HG03108 (cell line): ENCODE data around the gene RAB7B.

ENCODE experiments used
- ATAC-seq: cut with Tn5 transposase; IDR thresholded peaks from one replicate; pipeline ENCODE4 v1.9.1; 2021; ENCODE audit warnings: moderate library complexity; ENCODE audit not compliant: unreplicated experiment

The RAB7B gene

GRCh38 chr1:205975387-205975998 lies 27.7 kb downstream of the RAB7B start:
- ATAC-seq: no peak

GRCh38 chr1:205974712-205975111 lies 28.5 kb downstream of the RAB7B start:
- no peak for ATAC-seq

DNA sequence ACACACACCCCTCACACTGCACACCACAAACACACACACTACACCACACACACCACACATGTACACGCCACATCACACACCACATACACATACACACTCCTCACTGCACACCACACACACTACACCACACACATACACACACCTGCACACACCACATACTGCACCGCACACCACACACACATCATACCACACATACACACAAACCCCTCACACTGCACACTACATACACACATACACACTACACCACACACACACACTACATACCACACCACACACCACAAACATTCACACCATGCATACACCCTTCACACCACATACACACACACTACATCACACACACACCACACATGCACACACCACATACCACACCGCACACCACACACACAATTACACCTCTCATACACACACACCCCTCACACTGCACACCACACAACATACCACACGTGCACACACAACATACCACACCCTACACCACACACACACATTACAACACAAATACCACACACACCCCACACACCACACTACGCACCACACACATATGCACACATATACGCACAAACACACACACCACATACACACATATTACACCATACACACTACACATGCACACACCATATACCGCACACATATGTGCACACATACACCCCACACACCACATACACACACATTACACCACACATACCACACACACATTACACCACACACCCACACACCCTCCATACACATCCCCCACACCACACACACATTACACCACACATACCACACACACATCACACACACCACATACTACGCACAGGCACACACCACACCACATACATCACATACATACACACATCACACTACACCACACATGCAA lies 29.6 kb downstream of the RAB7B start:
- ATAC-seq: no peak

- no peak for ATAC-seq
Measured at GRCh38 chr1:205972491-205973168, 30.6 kb downstream of the RAB7B start.

DNA sequence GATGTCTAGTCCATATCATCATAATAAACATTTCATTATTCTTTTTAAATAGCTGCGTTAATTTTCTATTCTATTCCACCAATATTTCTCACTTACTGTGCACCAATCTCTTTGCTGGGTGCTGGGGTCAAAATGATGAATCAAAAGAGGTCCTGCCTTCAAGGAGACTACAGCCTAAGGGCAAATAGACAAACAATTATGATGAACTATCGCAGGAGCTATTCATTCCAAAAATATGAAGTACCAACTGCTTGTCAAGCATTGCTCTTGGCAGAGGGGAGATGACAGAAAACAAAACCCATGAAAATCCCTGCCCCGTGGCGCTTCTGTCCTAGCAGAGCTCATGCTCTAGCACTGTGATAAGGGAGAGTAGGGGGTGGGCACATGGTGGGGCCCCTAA lies 31.1 kb downstream of the RAB7B start:
- no peak for ATAC-seq

DNA sequence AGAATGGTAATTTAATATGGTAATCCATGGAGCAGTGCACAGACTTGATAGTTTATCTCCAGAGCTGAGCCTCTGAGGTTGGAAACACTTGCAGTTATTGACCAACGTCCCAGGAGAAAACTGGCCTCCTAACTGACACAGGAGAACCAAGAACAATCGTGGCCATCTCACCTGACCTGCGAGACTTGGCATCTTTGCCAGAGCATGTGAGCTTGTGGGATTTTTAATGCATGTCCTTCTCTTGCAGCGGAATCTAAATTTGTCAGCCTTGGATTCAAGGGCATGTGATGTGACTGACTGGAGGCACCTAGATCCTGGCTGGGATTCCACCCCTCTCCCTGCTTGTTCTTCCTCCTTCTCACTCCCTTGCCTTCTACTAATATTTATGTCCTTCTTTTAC lies 32.1 kb downstream of the RAB7B start:
- ATAC-seq: no peak

DNA sequence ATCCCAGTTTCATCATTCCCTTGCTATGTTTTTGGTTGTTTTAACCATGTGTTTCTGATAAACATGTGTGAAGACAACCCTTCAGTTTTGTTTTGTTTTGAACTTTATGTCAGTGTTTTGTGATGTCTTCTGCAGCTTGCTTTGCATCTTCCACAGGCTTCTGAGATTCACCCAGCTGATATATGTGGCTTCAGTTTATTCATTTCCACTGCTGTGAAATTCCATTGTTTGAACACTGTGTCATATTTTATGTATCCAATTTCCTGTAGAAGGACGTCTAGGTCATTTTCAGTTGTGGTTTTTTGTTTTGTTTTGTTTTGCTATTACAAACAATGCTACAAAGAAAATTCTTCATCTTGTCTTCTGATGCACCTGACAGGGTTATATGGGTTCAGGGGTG lies 32.7 kb downstream of the RAB7B start:
- no peak for ATAC-seq

DNA sequence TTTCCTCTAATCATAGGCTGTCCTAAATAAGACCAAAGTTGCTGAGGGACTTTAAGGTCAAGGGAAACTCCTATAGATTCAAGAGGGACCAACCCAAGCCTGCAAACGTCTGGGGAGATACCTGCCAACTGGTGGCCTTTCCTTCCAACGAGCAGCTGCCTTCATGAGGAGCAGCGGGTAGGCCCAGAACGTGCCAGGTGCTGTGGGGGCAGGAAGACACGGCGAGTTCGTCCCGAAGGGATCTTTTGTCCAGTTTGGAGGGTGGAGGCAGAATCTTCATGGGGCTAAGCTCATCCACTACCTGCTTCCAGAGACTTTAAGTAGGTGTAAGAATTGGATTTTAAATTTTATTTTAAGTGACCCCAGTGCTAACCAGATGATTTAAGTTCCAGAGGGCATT lies 34.0 kb downstream of the RAB7B start:
- no peak for ATAC-seq

DNA sequence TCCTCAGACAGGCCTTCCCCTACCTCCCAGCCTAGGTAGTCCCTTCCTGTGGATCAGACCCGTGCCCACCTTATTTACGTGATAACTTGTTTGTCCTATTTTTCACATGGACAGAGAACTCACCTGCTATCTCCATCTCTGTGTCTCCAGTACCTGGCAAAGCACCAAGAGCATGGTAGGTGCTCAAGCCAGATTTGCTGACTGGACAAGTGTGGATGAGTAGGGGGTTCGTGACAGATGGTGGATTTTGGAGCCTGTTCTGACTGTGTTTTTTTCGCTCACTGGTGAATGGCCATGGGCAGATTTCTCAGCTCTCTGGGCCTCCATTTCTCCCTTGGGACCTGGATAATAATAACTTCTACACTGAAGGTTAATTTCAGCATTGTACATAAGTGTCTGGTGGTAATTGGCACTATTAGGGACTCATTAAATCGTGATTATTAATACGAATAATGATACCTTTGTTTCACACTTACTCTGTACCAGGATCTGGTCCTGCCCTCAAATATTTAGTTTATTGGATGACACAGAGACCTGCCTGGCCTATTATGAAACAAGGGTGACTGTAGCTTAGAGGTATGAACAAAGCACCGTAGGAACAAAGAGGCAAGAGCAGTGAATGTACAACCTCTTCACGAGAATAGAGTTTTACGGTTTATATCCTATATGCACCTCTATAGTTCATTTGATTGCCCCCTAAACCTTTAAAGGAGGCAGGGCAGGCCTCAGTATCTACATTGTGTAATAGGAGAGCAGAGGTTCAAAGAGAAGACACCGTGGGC lies 35.5 kb downstream of the RAB7B start:
- no peak for ATAC-seq

- no peak for ATAC-seq
Measured at GRCh38 chr1:205965036-205965884, 37.9 kb downstream of the RAB7B start.

GRCh38 chr1:205963352-205964155 lies 39.6 kb downstream of the RAB7B start:
- no peak for ATAC-seq

- ATAC-seq: no peak
Measured at GRCh38 chr1:205962821-205963221, 40.4 kb downstream of the RAB7B start.

DNA sequence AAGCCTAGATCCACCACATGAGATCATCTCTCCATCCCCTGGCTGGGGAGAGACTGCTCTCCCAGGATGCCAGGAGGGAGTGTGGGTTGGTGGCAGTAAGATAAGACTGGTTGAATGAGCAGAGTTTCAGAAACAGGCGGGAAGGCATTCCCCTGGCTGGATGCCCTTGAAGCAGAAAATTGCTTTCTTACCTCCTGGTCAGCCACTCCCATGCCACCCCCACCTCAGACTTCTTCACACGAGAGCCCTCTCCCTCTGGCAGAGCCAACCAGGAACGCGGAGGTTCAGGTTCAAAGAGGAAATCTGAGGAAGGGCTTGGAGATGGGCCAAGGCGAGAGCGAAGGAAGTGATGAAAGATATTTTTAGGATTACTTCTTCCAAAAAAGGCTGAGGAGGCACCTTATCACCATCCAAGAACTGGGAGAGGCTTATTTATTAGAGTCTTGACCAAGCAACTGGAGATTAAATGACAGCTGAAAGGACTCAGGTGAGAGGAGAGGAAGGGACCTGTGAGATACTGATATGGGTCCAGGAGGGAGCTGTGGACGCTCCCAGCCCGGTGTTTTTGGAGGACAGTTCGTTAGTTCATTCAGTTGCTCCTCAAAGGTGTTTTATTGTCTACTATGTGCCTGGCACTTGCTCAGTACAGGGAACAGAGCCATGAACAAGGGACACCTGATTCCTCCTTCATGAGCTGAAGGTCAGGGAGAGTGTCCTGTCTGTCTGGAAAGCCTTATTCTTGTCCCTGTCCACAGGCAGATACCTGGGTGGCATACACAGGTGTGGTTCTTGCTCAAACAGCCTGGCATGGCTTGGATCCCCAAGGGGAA lies 41.0 kb downstream of the RAB7B start:
- ATAC-seq: no peak

DNA sequence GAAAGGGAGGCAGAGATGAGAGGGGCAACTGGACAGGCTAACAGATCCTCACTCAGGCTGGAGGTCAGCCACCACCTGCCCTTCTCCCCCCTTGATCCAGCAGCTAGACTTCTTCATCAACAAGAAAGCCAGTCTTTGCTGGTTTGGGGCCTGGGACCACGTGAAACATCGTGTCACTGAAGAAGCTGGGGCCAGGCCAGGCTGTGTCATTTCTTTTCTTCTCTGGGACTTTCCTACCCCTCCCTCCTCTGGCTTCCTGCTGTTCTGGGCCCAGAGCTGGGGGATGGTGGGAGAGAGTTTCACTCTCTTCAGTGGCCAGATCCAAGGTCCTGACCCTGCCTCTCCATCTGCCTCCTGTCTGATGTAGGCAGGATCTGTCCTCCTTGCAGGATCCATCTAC lies 41.8 kb downstream of the RAB7B start:
- no peak for ATAC-seq

DNA sequence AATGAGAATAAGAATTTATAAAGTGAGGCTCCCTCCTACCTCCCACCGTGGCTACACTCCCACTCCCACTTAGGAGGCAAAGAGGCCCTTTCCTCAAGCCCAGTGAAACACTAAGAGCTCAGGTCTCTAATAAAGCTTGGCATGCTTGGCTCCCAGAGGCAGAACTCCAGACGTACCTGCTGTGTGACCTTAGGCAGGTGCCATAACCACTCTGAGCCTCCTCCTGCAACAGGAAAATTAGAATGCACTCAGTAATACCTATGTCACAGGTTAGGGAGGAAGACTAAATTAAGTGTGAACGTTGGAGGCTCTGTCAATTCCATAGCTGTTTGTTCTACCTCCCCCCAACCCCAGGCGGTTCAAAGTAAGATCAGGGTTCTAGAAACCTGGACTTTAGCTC lies 43.4 kb downstream of the RAB7B start:
- ATAC-seq: no peak

DNA sequence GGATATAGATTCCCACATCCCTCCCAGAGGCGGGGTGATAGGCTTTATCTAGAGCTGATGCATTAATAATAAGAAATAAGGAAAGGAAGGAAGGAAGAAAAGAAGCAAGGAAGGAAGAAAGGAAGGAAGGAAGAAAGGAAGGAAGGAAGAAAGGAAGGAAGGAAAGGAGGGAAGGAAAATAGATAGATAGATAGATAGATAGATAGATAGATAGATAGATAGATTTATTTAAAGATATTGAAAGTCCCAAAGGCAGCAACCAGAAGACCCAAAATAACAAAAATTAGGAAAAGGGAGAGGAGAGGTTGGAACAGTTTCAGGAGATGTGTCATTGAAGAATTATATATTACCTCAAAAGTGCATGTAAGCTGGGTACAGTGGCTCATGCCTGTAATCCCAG lies 47.7 kb downstream of the RAB7B start:
- ATAC-seq: no peak

DNA sequence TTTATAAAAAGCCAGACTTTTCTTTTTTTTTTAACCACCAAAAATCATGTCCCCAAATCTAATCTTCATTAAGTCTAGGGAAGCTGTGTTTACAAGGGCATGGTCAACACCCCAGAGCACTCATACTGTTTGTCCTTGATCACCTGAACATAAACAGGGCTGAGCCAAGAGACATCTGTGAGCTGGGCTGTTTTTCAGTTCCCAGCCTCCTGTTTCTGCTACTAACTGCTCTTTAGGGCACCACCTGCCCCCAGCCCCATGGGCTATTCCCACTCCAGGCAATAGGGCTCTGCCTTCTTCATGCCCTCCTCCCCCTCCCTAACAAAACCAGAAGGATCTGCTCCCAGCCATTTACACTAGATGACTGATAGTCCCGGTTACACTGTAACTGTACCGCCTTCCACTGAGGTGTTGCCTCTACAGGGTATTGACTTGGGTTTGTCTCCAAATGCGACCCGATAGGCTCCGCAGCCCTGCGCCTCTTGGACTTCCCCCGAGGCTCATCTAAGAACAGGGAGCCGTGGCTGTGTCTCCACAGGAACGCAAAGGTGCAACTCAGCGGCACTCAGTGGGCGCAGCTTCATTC lies 48.3 kb downstream of the RAB7B start:
- no peak for ATAC-seq

DNA sequence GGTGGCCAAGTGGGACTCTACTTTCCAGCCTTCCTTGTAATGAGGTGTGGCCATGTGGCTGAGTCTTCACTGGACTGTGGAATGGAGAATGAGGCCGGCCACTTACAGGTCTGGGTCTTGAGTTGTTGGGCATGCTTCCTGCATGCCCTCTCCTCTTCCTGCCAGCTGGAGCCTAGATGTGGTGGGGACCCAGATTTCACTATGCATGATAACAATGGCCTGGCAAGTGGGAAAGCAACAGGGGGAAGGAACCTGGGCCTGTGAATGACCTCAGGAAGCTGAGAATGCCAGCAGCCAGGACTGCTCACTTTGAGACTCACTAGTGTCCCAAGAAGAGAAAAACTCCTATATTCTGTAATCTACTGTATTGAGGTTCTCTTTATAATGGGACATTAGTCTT lies 51.4 kb downstream of the RAB7B start:
- no peak for ATAC-seq
